Kasumi-1 (cell line): ENCODE measurements around the gene FICD.

Experiments used
- DNase-seq, 2 experiments: peaks; one replicate each; lab custom pipeline; 2025; lab: John Stamatoyannopoulos, UW

The FICD gene

DNA sequence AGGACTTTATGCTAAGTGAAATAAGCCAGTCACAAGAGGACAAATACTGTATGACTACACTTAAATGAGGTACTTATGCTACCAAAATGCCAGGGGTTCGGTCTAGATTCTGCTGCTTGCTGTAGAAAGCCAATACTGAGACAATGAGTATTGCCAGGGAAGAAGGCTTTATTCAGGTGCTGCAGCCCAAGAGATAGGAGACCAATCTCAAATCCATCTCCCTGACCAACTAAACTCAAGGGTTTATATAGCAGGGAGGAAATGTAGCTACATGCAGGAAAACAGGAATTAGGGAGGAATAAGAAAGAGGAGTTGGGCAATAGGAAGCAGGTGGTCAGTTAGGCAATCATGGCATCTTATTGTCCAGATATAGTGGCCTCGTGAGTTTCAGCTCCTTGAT is 12.2 kb upstream of the FICD start:
- DNase-seq = no peak

DNA sequence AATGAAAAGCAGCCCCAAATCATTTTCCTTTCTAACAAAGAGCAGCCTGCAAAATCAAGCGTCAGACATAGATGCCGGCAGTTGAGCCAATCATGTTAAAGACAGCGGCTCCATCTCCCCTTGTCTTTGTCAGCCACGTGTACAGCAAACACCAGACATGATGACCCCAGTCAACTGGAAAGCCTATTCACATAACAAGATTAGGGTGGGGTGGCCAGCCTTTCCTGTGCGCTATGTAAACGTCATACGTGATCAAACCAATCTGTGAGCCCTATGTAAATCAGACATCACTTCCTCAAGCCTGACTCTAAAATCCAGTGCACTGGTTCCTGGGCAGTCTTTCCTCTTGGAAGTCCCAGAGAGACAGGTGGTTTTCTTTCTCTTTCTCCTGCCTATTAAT is 9.9 kb upstream of the FICD start:
- DNase-seq = no peak

DNA sequence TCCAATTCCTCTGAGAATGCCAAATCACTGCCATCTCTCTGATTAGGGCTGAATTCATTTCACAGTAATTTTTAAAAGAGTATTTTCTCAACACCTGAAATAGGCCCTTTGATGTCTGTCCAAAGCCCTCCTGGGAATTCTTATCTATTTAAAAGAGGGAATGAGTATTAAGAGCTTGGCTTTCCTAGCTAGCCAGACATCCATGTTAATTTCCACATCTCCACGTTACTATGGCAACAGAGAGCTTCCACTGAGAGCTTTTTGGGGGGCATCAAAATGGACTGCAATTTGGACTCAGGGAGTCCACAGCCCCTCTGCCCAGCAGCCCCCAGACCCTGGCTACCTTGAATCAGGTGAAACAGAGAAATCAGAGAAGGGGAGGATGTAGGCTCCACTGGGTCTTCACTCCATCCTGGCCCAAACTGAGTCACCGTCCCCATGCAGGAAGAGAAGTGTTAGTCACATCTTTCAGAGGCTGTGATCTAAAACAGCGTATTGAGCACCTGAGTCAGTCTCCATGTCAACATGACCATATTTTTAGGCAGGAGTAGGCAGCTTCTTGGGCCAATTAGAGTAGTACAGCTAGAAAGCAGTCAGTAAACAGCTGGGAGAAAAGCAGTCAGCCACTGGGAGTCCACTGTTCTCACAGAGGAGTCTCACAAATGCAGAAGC is 7.0 kb upstream of the FICD start:
- no peak for DNase-seq

DNA sequence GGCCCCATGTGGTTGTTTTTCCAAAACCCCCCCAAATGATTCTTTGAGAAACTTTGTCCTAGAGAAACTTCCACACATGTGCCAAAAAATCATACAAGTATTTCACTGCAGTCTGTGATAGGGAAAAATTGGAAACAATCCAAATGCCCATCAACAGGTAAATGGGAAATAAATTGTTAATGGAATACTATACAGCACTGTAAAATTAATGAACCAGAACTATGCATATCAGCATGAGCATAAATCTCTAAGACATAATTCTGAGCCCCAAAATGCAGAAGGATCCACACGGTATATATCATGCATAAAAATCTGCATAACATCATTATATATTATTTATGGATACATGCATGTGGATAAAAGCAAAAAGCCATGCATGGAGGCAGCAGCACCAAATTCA is 5.3 kb upstream of the FICD start:
- no peak for DNase-seq

DNA sequence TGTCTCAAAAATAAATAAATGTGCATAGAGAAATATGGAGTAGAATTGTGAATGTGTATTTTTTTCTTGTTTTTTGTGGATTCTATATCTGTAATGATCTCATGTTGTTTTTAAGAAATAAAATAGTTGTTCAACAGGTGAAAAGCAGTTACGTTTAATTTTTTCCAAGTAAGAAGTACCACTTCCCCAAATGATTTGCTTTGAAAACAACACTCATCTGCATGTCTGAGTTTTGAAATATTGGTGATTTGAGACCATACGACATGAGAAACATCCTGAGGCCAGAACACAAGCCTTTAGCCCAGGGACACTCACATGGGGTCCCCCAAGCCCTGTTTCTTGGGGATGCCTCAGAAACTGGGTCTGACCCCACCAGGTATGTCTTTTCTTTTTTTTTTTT is 4.2 kb upstream of the FICD start:
- no peak for DNase-seq

DNA sequence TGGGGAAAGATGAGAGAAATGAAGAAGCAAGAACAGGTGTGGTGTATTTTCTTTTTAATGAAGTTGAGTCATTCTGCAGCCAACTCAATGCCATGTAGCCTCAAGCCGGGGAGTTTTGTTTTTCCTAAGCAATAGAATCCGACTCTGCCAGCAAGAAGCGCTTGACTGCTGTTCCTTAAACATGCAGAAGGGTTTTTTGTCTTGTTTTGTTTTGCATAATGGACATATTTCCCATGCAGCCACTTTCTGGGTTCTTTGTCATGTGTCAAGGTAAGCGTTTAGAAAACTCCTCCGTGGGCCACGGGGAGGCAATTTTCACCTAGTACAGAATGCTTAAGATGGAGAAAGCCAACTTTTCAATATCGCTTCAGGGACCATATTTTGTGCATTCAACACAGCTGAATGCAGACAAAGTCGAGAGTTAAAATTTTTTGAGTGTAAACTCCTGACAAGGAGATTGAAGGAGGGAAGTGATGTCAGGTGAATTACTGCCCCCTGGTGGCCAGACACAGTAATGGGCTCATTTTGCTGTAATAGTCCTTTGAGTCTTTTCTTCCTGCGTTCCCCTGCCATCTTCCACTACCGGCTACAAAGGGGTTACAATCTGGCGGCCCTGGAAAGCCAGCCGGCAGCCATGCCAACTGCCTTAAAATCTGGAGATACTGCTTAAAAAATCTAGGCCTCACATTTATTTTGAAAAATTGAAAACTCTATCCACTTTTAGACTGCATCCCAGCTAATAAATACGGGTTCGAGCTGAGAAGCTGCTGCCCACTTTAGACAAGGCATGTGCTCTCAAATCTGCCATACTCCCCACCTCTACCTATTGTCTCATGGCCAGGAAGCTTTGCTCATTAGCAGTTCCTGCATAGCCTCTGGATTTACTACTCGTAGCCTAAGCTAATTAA is 3.2 kb upstream of the FICD start:
- DNase-seq = peak; percentile 76 to 89

DNA sequence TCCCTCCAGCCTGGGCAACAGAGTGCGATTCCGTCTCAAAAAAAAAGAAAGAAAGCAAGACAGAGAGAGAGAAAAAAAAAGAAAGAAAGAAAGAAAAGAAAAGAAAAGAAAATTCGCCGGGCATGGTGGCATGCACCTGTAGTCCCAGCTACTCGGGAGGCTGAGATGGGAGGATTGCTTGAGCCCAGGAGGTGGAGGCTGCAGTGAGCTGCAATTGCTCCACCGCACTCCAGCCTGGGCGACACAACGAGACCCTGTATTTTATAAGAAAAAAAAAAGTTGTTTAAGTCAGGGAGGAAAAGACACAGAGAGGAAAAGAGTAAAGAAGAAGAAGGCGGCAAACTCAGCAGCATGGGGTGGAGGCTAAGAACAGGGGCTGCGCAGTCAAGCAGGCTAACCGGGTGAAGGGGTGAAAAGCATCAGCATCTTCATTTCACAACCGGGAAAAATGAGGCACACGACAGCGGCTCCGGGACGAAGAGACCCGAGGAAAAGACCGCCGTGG is 557 bp upstream of the FICD start:
- DNase-seq = no peak

DNA sequence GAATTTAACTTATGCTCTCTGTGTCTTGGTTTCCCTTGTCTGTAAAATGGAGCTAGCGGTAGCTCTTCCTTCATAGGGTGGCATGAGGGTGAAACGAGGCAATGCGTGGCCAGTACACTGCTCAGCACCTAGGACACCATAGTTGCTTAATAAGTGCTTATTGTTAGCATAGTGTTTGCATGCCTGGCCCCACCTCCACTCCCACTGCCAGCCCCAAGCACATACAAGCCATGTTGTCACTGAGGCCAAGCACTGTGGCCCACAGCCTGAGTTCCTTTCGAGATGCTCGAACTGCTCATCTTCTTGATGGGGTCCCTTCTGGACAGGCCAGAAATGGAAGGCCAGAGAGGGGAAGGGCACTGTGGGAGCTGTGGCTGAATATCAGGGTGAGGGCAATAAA is 839 bp downstream of the FICD start:
- peak in 1 of 2 experiments; percentile 4 for DNase-seq

DNA sequence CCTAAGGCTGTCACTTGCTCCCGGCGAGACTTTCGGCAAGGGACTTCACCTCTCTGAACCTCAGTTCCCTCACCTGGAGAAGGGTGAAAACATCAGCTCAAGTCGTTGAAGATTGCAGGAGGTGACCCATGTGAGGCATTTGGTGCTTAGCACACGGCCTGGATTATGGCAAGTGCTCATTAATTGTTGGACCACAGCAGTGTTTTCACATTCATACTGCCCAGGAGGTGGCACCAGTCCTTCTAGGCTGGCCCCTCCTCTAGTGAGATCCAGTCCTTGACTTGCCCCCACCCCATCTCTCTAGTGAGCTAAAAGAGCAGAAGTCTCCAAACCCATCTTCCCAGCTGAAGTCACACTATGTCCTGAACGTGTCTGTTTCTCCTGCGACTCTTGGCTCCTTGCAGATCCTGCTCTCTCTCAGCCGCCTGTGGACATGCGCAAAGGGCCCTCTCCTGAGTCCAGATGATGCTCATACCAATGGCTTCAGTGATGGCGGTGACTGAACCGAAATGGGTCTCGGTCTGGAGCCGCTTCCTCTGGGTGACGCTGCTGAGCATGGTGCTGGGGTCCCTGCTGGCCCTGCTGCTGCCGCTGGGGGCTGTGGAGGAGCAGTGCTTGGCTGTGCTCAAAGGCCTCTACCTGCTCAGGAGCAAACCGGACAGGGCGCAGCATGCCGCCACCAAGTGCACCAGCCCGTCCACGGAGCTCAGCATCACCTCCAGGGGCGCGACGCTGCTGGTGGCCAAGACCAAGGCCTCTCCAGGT is 1.6 kb downstream of the FICD start:
- peak in 1 of 2 experiments; percentile 4 for DNase-seq

DNA sequence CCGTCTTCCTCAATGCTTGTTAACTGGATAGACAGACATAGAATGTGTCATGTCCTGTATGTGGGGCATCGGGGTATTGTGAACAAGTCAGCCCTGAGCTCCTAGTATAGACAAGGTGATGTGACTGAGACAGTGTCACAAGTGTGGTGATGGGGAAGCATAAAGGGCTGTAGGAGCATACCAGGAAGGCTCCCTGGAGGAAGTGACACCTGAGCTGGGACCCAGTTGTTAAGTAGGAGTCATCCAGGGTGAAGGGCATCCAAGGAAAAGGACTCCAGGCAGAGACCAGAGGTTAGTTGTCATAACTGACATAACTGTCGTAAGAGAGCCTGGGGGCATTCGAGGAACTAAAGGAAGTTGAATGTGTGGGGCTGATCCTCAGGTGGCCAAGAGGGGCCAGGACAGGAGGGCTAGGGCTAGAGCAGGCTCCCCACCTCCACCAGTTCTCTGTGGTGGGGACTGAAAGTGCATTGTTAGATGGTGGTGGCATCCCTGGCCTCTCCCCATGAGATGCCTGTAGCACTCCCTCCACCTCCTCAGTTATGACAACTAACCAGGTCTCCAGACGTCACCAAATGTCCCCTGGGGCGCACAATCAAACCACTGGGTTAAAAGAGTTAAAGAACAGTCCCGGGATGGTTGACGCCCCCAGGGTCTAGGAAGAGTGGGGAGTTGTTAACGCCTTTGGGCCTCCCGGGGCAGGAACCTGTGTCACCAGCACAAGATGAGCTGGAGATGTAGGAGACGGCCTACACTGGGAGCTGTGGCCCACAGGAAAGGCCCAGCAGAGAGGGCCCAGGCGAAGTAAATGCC is 2.4 kb downstream of the FICD start:
- no peak for DNase-seq

DNA sequence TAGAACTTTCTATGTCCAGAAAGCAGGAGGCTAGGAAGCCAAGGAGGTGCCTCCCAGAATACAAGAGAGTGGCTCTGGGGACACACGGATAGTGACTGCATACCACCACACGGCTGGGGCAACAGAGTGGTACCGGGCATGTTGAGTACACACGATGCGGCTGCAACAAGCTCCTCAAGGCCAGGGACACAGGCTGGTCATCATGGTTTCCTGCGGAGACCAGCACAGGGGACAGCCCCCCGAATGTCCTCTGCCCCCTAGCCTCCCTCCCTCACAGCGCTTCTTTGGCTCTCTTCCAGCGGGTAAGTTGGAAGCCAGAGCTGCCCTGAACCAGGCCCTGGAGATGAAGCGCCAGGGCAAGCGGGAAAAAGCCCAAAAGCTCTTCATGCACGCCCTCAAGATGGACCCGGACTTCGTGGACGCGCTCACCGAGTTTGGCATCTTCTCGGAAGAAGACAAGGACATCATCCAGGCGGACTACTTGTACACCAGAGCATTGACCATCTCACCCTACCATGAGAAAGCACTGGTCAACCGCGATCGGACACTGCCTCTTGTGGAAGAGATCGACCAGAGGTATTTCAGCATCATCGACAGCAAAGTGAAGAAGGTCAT is 3.1 kb downstream of the FICD start:
- no peak for DNase-seq

DNA sequence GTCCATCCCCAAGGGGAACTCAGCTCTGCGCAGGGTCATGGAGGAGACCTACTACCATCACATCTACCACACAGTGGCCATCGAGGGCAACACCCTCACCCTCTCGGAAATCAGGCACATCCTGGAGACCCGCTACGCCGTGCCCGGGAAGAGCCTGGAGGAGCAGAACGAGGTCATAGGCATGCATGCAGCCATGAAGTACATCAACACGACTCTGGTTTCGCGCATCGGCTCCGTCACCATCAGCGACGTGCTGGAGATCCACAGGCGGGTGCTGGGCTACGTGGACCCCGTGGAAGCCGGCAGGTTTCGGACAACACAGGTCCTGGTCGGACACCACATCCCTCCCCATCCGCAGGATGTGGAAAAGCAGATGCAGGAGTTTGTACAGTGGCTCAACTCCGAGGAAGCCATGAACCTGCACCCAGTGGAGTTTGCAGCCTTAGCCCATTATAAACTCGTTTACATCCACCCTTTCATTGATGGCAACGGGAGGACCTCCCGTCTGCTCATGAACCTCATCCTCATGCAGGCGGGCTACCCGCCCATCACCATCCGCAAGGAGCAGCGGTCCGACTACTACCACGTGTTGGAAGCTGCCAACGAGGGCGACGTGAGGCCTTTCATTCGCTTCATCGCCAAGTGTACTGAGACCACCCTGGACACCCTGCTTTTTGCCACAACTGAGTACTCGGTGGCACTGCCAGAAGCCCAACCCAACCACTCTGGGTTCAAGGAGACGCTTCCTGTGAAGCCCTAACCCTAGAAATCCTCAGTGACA is 3.8 kb downstream of the FICD start:
- DNase-seq = no peak

DNA sequence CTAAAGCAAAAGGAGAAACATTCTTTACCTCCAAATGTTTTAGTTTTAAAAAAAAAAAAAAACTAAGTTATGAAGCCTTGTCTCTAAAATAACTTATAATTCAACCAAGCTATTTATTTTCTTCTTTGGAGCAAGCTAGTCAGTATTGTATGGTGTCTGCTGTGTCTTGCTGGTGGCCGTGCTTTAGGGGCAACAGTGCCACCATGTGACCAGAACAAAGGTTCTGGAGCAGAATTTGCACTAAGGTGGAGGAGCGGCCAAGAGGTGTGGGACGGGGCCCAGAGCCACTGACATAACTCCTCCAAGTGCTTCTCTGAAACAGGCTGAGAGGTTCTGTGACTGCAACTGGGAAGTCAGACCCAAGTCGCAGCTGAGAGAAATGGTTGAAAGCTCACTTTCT is 4.5 kb downstream of the FICD start:
- DNase-seq = no peak

DNA sequence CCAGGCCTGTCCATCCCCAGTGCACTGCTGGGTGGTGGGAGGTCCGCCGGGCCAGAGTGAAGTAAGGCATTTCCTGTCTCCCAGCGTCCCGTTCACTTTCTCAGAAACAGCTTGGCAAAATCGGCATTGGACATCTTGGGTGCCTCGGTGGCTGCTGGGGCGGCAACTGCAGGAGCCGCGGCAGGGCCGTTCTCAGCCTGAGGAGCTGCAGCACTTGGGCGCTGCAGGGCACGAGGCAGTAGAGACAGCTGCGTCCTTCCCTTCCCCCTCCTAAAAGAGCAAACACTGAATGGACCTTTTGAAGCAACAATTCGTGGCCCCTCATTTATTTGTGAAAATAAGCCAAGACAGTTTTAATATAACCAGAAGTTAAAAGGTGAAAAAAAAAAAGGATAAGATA is 8.3 kb downstream of the FICD start:
- no peak for DNase-seq

DNA sequence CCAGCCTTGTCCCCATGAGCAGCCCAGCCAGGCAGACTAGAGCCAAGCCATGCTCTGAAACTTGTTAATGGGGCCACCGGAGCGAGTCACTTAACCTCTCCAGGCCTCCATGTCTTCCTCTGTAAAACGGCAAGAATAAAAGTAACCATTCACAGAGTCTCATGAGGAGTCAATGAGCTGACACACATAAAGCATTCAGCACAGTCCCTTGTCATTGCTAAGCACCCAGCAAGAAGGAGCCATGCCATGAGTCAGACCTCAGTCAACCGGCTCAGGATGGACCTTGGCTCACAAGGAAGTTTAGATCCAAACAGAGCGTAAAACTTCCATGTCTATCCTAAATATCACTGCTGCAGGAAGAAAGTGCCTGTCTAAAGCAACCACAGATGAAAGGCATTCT is 10.6 kb downstream of the FICD start:
- DNase-seq = no peak

DNA sequence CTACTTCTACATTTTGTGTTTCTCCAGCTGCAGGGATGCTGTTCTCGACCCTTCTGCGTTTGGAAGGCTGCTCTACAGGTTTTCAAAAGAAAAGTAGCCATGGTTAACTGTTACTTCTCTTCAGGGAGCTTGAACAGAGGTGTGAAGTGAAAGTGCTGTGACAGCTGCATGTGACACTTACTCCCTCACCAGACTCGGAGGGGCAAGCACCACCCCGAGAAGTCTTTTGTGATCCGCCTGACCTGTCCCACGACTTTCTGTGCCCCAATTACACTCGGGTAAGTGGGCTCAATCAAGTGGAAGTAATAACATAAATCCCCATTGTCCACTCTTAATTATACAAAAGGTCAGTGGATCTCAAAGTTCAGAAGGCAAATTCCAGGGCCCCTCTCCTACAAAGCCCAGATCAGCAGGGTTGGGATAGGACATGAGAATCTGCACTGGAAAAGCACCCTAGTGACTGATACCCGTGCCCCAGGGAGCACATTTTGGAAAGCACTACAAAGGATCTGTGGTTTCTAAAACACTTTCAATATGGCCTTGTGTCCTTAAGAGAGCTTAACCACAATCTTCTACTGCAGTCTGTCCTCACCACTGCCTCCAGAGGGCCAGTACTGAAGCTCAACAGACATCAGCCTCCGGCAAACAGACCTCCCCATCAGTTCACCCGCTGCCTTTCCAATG is 11.5 kb downstream of the FICD start:
- DNase-seq = no peak

DNA sequence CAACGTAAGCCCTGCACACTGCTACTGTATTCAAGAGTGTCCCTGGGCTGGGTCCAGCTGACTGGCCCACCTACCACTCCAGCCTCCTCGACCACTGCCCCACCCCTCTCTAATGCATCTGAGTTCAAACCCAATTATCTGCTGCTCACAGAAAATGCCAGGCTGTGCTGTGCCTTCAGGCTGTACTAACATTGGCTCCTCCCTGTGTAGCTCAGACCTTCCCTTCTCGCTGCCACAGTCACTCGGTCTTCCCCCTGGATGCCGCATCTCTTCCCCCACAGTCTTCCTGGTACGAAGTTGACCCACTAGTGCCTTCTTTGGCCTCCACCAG is 12.1 kb downstream of the FICD start:
- no peak for DNase-seq

DNA sequence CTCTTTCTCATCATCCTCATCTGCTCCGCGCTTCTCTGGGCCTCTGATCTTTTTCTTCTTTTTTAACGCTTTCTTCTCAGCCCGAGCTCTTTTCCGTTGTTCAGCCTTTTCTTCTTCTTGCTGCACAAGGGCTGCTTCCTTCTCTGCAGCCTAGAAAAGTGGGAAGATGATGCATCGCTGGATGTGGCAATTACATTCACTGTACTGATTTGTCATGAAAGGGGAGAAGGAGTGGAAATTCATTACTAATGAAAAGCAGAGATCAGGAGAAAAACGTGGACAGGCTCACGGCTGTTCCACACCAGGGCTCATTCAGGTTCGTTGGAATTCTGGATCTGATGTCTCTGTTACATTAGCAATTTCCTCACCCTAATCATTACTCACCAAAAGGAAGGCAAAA is 15.1 kb downstream of the FICD start:
- no peak for DNase-seq

DNA sequence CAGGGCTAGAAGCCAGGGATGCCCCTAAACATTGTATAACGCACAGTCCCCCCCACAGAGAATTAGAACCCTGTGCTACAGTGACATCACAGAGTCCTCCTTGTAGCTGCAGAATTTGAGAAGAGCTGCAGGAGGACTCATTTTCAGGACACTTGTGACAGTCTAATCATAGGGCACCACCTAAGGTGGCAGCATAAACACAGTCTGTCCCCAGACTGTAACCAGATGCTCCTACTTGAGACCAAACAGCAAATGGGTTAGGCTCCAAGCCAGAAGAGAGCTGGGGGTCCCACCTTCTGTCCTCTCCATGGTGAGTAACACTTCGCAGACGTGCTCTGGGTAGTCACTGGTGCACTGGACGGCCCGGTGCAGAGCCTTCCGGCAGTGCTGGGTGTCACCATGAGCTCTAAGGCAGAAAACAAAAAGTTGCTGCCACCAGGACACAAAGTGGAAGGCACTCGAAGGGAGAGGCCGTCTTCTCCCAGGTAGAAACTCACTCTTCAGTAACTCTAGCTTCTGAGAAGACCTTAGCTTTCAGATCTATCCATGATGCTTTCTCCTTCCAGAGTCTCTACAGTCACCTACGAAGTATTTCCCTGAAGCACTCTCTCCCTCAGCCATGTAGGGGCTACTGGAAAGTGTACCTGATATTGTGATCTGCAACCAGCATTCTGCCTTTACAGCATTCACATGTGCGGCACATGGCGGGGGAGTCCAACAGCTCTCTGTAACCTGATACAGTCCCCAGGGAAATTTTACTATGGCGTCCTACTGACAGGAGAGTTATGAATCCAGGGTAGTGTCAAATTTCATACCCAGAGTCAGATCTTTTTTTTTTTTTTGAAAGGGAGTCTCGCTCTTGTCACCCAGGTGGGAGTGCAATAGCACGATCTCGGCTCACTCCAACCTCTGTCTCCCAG is 17.1 kb downstream of the FICD start:
- no peak for DNase-seq
